Neutrophil (primary cell): Measurements from ENCODE around the gene SERPINB12.

Experiments used
- H3K27ac ChIP-seq: fragments of 200-600 bp; sonication (generic); 2 replicates; pipeline ENCODE4 v1.5.1; 2016; ENCODE audit warnings: mild to moderate bottlenecking, moderate library complexity
- H3K27me3 ChIP-seq: fragments of 200-600 bp; sonication (generic); 2 replicates; pipeline ENCODE4 v1.6.0; 2016; ENCODE audit warnings: mild to moderate bottlenecking
- H3K36me3 ChIP-seq: fragments of 200-600 bp; sonication (generic); 2 replicates; pipeline ENCODE4 v1.5.1; 2017
- H3K4me1 ChIP-seq, 2 experiments: fragments of 200-600 bp in 1 of 2; sonication (generic) in 1 of 2; 1 replicate in 1 of 2; 2 replicates in 1 of 2; pipeline versions ENCODE4 v1.5.1 to v1.6.1; 2013 to 2016; ENCODE audit warnings: low read depth in 1 of 2, low read length in 1 of 2, mild to moderate bottlenecking in 1 of 2, moderate library complexity in 1 of 2; ENCODE audit not compliant: control insufficient read depth in 1 of 2, insufficient read depth in 1 of 2
- H3K4me3 ChIP-seq, 2 experiments: fragments of 200-600 bp in 1 of 2; sonication (generic) in 1 of 2; 1 replicate in 1 of 2; 2 replicates in 1 of 2; pipeline ENCODE4 v1.5.1; 2013 to 2016; ENCODE audit warnings: low read depth in 1 of 2, low read length in 1 of 2, mild to moderate bottlenecking in 1 of 2, moderate library complexity in 1 of 2
- H3K9me3 ChIP-seq: fragments of 200-600 bp; sonication (generic); 2 replicates; pipeline ENCODE4 v1.5.1; 2016
- TF ChIP-seq, protein P1 (sequence below): fragments of 200-600 bp; sonication (generic); IDR thresholded peaks from 2 replicates; pipeline ENCODE4 v1.5.1; 2016; ENCODE audit warnings: antibody characterized with exemption

Gene SERPINB12

GRCh38 chr18:63578357-63578958 lies 36.3 kb downstream of the SERPINB12 start:
- Histone ChIP-seq H3K36me3 (no peaks in the 10 kb centered on the region), H3K27me3 (no peaks in the 10 kb centered on the region), H3K9me3 (no peaks in the 10 kb centered on the region), H3K4me3 (no peak overlapping the region), H3K27ac (peak overlapping the region; percentile 62), H3K4me1 (peaks cover 36 to 45% of the 10 kb centered on the region in 2 experiments)
- TF ChIP-seq, protein P1, sequence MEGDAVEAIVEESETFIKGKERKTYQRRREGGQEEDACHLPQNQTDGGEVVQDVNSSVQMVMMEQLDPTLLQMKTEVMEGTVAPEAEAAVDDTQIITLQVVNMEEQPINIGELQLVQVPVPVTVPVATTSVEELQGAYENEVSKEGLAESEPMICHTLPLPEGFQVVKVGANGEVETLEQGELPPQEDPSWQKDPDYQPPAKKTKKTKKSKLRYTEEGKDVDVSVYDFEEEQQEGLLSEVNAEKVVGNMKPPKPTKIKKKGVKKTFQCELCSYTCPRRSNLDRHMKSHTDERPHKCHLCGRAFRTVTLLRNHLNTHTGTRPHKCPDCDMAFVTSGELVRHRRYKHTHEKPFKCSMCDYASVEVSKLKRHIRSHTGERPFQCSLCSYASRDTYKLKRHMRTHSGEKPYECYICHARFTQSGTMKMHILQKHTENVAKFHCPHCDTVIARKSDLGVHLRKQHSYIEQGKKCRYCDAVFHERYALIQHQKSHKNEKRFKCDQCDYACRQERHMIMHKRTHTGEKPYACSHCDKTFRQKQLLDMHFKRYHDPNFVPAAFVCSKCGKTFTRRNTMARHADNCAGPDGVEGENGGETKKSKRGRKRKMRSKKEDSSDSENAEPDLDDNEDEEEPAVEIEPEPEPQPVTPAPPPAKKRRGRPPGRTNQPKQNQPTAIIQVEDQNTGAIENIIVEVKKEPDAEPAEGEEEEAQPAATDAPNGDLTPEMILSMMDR, result peak; percentile 49

DNA sequence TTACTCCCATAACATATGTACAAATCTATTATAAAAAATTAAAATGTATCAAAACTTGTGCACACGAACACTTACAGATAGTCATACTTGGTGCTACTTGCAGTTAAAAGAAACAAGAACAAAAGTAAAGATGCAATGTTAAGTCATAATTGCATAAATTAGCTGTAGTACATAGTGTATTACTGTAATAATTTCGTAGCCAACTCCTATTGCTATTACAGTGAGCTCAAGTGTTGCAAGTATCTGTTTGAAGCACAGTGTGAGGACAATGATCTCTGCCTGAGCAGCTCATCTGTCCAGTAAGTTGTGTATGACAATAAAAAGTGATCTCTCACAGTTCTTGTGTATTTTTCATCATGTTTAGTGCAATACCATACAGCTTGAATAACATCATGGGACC lies 37.4 kb downstream of the SERPINB12 start:
- Histone ChIP-seq H3K4me1 (peaks cover 37 to 42% of the 10 kb centered on the region in 2 experiments), H3K27ac (peak overlapping the region; percentile 62)
- TF ChIP-seq, protein P1, result no peak

GRCh38 chr18:63585988-63586387 lies 43.8 kb downstream of the SERPINB12 start:
- TF ChIP-seq, protein P1, result no peak
- H3K4me3 ChIP-seq, result no peak overlapping the region
- no peaks in the 10 kb centered on the region for H3K36me3 ChIP-seq
- H3K27ac ChIP-seq, result no peak overlapping the region
- peaks cover 23 to 32% of the 10 kb centered on the region in 2 experiments for H3K4me1 ChIP-seq
- no peaks in the 10 kb centered on the region for H3K27me3 ChIP-seq
- H3K9me3 ChIP-seq, result no peaks in the 10 kb centered on the region

More for the DNA sequence above, 37.4 kb downstream of the SERPINB12 start:
- Histone ChIP-seq H3K4me3 (no peak overlapping the region), H3K9me3 (no peaks in the 10 kb centered on the region), H3K27me3 (no peaks in the 10 kb centered on the region), H3K36me3 (no peaks in the 10 kb centered on the region)

DNA sequence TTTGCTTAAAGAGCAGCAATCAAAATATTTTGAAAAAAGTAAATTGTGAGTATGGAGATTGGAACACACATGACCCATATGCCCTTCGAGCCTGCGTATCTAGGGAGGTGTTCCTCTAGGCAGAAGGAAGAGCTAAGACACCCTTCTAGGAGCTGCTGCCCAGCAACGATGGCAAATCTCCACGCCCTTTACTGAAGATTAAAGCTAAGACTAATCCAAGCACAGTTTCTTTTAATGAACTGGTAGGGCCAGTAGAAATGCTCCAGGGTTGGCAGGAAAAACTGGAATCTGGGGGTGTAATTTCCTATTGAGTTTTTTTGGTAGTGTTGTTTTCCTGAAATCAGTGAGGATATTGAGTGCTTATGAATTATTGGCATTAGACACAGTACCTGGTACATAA lies 44.3 kb downstream of the SERPINB12 start:
- Histone ChIP-seq H3K27me3 (no peaks in the 10 kb centered on the region), H3K4me1 (peaks cover 23 to 33% of the 10 kb centered on the region in 2 experiments), H3K9me3 (no peaks in the 10 kb centered on the region), H3K36me3 (no peaks in the 10 kb centered on the region), H3K27ac (no peak overlapping the region), H3K4me3 (no peak overlapping the region)
- TF ChIP-seq, protein P1, result no peak

GRCh38 chr18:63586966-63587365 lies 44.8 kb downstream of the SERPINB12 start, which contains the start of gene SERPINB13:
TSS of gene SERPINB13 (plus strand) at chr18:63587343. CDS start at chr18:63588668, 1,325 bp downstream.
- H3K27me3 ChIP-seq, result no peaks in the 10 kb centered on the region
- H3K4me1 ChIP-seq, result peaks cover 23 to 33% of the 10 kb centered on the region in 2 experiments
- H3K27ac ChIP-seq, result no peak within 1 kb of the TSS
- H3K9me3 ChIP-seq, result no peaks in the 10 kb centered on the region
- H3K36me3 ChIP-seq, result no peaks in the 10 kb centered on the region
- H3K4me3 ChIP-seq, result no peak within 1 kb of the TSS
- TF ChIP-seq, protein P1, result no peak
